DND-41 (cell line): ENCODE measurements around the gene ARMC12.
A peak's percentile ranks its signal among the peaks of the same experiment; 100 is the strongest.
"Not testable (repeated sequence)": the region's sequence is repeated elsewhere in the genome, so short reads cannot be mapped to it uniquely, and the experiment has no call there.

Experiments
- ATAC-seq: fragments of 200-7000 bp; cut with Tn5 transposase; 3 replicates; pipeline ENCODE4 v1.9.1; 2021; ENCODE audit warnings: low read depth; ENCODE audit not compliant: insufficient read depth
- DNase-seq: peaks from one replicate; pipeline ENCODE4 v3.0.0-alpha.2; 2020
- H2AFZ ChIP-seq: 2 replicates; pipeline ENCODE4 v1.6.0; 2012; ENCODE audit warnings: low read depth, low read length
- H3K27ac ChIP-seq: 2 replicates; pipeline ENCODE4 v1.5.1; 2012; ENCODE audit warnings: low read length, inconsistent platforms
- H3K27me3 ChIP-seq: fragments of 200-600 bp; sonication (generic); 2 replicates; pipeline ENCODE4 v1.6.0; 2012; ENCODE audit warnings: low read length, mild to moderate bottlenecking, inconsistent platforms; ENCODE audit not compliant: insufficient read depth, poor library complexity
- H3K36me3 ChIP-seq: 2 replicates; pipeline ENCODE4 v1.5.1; 2012; ENCODE audit warnings: low read length, inconsistent platforms; ENCODE audit not compliant: insufficient read depth
- H3K4me1 ChIP-seq: 2 replicates; pipeline ENCODE4 v1.5.1; 2012; ENCODE audit warnings: mild to moderate bottlenecking, low read length; ENCODE audit not compliant: insufficient read depth
- H3K4me2 ChIP-seq: 2 replicates; pipeline ENCODE4 v1.6.0; 2012; ENCODE audit warnings: mild to moderate bottlenecking, moderate library complexity, low read length, inconsistent platforms; ENCODE audit not compliant: insufficient read depth
- H3K4me3 ChIP-seq, 2 experiments: fragments of 200-600 bp in 1 of 2; shearing (Covaris generic) in 1 of 2; 2 replicates each; pipeline ENCODE4 v1.5.1; 2012 to 2016; ENCODE audit warnings: inconsistent platforms in 2 of 2, low read length in 2 of 2, mild to moderate bottlenecking in 2 of 2, low read depth in 1 of 2, moderate library complexity in 1 of 2
- H3K79me2 ChIP-seq: 2 replicates; pipeline ENCODE4 v1.6.0; 2012; ENCODE audit warnings: low read length, inconsistent platforms; ENCODE audit not compliant: insufficient read depth
- H3K9ac ChIP-seq: 2 replicates; pipeline ENCODE4 v1.6.0; 2012; ENCODE audit warnings: low read depth, mild to moderate bottlenecking, inconsistent platforms, low read length, moderate library complexity
- H3K9me3 ChIP-seq: 2 replicates; pipeline ENCODE4 v1.5.1; 2012; ENCODE audit warnings: low read length, moderate library complexity, mild to moderate bottlenecking, inconsistent platforms; ENCODE audit not compliant: insufficient read depth, severe bottlenecking
- H4K20me1 ChIP-seq: 2 replicates; pipeline ENCODE4 v1.6.0; 2012; ENCODE audit warnings: low read length; ENCODE audit not compliant: insufficient read depth
- CTCF ChIP-seq: IDR thresholded peaks from 2 replicates; pipeline ENCODE4 v1.5.1; 2012; ENCODE audit warnings: borderline replicate concordance, low read length, moderate library complexity, mild to moderate bottlenecking; ENCODE audit not compliant: poor library complexity, severe bottlenecking; ENCODE audit errors: extremely low read depth
- EZH2 ChIP-seq: IDR thresholded peaks from 3 replicates; pipeline ENCODE4 v1.6.1; 2012; ENCODE audit warnings: borderline replicate concordance, low read depth, mild to moderate bottlenecking, moderate library complexity, low read length, inconsistent platforms; ENCODE audit not compliant: severe bottlenecking

The ARMC12 gene

GRCh38 chr6:35736982-35737412 is at the start of gene ARMC12:
TSS of gene ARMC12 (plus strand) at chr6:35737032. CDS start at chr6:35737109, 77 bp downstream.
- no peak for DNase-seq
- Histone ChIP-seq H3K27me3 (peaks cover 12% of the 10 kb centered on the region), H3K79me2 (no peaks in the 10 kb centered on the region), H4K20me1 (0 out of 2 replicates have a peak, but pooled peaks cover 6% of the 10 kb centered on the region), H3K9me3 (no peaks in the 10 kb centered on the region), H3K4me1 (peaks cover 13% of the 10 kb centered on the region), H3K27ac (no peak within 1 kb of the TSS), H3K4me2 (no peak within 1 kb of the TSS), H2AFZ (peak within 1 kb of the TSS; percentile 26; the same call in 1 of the 2 replicates), H3K9ac (no peak within 1 kb of the TSS), H3K36me3 (no peaks in the 10 kb centered on the region), H3K4me3 (no peak within 1 kb of the TSS)
- TF ChIP-seq CTCF (no peak), EZH2 (no peak)
- no peak for ATAC-seq

GRCh38 chr6:35687658-35688604 is 48.9 kb upstream of the ARMC12 start:
- no peaks in the 10 kb centered on the region for H3K79me2 ChIP-seq
- peak overlapping the region; percentile 49 for H3K4me2 ChIP-seq
- H3K4me3 ChIP-seq: no peak overlapping the region; a peak in 1 of 4 replicates
- H3K27ac ChIP-seq: no peak overlapping the region
- no peaks in the 10 kb centered on the region for H3K36me3 ChIP-seq
- H3K9me3 ChIP-seq: no peaks in the 10 kb centered on the region
- 0 out of 2 replicates have a peak, but pooled peaks cover 8% of the 10 kb centered on the region for H4K20me1 ChIP-seq
- H2AFZ ChIP-seq: no peak overlapping the region
- ATAC-seq: peak; percentile 39; the same call in 1 of the 3 replicates
- no peak for DNase-seq
- peaks cover 41% of the 10 kb centered on the region for H3K27me3 ChIP-seq
- peaks cover 11% of the 10 kb centered on the region for H3K4me1 ChIP-seq
- TF ChIP-seq CTCF (no peak), EZH2 (peak; percentile 100)
- no peak overlapping the region for H3K9ac ChIP-seq

GRCh38 chr6:35688605-35689322 is 48.1 kb upstream of the ARMC12 start, which contains the start of gene FKBP5:
TSS of gene FKBP5 (minus strand) at chr6:35688915. CDS start at chr6:35642824, 46,091 bp downstream.
- Histone ChIP-seq H4K20me1 (0 out of 2 replicates have a peak, but pooled peaks cover 8% of the 10 kb centered on the region), H3K4me2 (peak within 1 kb of the TSS; percentile 49), H3K27me3 (peaks cover 41% of the 10 kb centered on the region), H3K27ac (no peak within 1 kb of the TSS), H3K4me1 (peaks cover 11% of the 10 kb centered on the region), H3K4me3 (no peak within 1 kb of the TSS; a peak in 1 of 4 replicates), H3K9ac (no peak within 1 kb of the TSS), H2AFZ (no peak within 1 kb of the TSS), H3K9me3 (no peaks in the 10 kb centered on the region), H3K36me3 (no peaks in the 10 kb centered on the region), H3K79me2 (no peaks in the 10 kb centered on the region)
- no peak for TF ChIP-seq EZH2
- TF ChIP-seq CTCF: no peak
- peak; percentile 94 for ATAC-seq
- DNase-seq: peak; percentile 69

- not testable (repeated sequence) for ATAC-seq, H3K79me2 ChIP-seq, H4K20me1 ChIP-seq, H3K9ac ChIP-seq, H3K4me3 ChIP-seq, DNase-seq, H3K4me2 ChIP-seq, H3K9me3 ChIP-seq, H2AFZ ChIP-seq, H3K36me3 ChIP-seq, H3K27ac ChIP-seq
- Histone ChIP-seq H3K27me3 (peaks cover 38% of the 10 kb centered on the region), H3K4me1 (peaks cover 11% of the 10 kb centered on the region)
Measured at GRCh38 chr6:35690006-35690405, 46.8 kb upstream of the ARMC12 start.
